RWPE1 (cell line): ENCODE data around the gene RAI14.
"Not testable (repeated sequence)": the region's sequence is repeated elsewhere in the genome, so short reads cannot be mapped to it uniquely, and the experiment has no call there.

Source experiments
- CTCF ChIA-PET: fragments of 350-600 bp; sonication (Branson Sonifier 250); formaldehyde crosslinking; extraction: SDS; loops from one replicate; lab custom pipeline; 2021; lab: Yijun Ruan, JAX
- POLR2A ChIA-PET: fragments of 400-600 bp; formaldehyde crosslinking; extraction: SDS; loops from one replicate; lab custom pipeline; 2020; ENCODE audit warnings: antibody characterized with exemption; ENCODE audit not compliant: low non-redundant PET; lab: Yijun Ruan, JAX
- DNase-seq: peaks from one replicate; pipeline ENCODE4 v3.0.0; 2012; ENCODE audit warnings: low spot score
- H3K27ac ChIP-seq: fragments of 450-650 bp; 2 replicates; pipeline ENCODE4 v1.5.1; 2017
- TF ChIP-seq, protein P1 (sequence below): fragments of 450-650 bp; conservative IDR thresholded peaks from 2 replicates; pipeline ENCODE4 v1.5.1; 2017; ENCODE audit warnings: low read depth, mild to moderate bottlenecking

RAI14 gene

DNA sequence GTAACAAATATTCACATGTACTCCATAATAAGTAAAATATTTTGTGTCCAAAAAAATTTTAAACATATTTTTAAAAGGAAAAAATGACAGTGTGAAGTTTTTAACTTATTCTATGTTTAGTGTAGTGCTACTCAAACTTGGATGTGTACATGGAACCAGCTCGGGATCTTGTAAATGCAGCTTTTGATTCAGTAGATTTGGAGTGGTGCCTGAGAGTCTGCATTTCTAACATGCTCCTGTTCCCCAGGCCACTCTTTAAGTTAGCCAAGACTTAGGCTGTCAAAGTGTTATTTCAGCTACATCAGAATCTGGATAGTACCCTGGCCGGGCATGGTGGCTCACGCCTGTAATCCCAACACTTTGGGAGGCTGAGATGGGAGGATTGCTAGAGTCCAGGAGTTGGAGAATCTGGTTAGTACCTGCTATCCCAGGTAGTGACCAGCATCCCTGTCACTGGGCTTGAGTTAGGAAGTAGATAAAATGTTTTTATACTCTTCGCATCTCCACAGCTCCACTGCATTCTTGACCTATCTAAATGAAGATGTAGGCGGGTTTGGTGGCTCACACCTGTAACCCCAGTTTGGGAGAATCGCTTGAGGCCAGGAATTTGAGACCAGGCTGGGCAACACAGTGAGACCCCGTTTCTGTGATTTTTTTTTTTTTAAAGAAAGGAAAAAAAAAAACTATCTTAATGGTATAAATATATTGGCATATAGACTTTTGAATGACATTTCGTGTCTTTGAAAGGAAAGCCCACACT lies 122.1 kb downstream of the RAI14 start:
- ChIA-PET POLR2A (no interaction called here), CTCF (no interaction called here)
- no peak for DNase-seq
- TF ChIP-seq, protein P1, sequence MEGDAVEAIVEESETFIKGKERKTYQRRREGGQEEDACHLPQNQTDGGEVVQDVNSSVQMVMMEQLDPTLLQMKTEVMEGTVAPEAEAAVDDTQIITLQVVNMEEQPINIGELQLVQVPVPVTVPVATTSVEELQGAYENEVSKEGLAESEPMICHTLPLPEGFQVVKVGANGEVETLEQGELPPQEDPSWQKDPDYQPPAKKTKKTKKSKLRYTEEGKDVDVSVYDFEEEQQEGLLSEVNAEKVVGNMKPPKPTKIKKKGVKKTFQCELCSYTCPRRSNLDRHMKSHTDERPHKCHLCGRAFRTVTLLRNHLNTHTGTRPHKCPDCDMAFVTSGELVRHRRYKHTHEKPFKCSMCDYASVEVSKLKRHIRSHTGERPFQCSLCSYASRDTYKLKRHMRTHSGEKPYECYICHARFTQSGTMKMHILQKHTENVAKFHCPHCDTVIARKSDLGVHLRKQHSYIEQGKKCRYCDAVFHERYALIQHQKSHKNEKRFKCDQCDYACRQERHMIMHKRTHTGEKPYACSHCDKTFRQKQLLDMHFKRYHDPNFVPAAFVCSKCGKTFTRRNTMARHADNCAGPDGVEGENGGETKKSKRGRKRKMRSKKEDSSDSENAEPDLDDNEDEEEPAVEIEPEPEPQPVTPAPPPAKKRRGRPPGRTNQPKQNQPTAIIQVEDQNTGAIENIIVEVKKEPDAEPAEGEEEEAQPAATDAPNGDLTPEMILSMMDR, result no peak
- no peak overlapping the region for H3K27ac ChIP-seq

DNA sequence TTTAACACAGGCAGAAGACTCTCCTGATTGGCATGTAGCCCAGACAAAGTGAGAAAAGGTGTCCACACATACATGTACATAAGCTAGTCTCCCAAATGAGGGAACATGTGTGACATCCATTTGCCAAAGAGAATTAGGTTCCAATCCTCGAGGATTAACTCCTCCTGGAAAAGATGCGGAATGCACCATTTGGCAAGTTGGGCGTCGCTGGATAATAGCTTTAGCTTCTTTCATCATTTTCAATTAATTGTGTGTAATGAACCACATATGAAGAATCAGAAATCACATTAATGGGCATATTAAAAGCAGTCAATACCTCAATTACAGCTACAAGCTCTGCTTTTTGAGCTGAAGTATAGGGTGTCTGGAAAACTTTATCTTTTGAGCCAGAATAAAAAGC lies 127.8 kb downstream of the RAI14 start:
- POLR2A ChIA-PET, DNase-seq, H3K27ac ChIP-seq: not testable (repeated sequence)
- CTCF ChIA-PET, result interaction anchor here (0.6 kb wide), 1 partner anchor 25 kb away, joined by 5 read pairs; no protein-coding TSS in a partner anchor

DNA sequence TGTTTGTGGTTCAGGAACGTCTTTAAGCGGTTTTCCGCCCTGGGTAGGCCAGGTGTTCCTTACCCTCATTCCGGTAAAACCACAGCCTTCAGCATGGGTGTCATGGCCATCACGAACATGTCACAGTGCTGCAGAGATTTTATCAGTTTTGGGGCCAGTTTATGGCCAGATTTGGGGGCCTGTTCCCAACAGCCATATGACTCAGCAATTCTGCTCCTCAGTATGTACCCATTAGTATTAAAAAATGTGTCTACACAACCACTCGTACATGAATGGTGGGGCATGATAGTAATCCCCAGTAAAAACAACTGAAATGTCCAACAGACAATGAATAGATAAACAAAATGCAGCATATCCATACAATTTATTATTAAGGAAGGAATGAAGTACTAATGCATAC lies 130.9 kb downstream of the RAI14 start:
- ChIA-PET CTCF (no interaction called here), POLR2A (no interaction called here)
- TF ChIP-seq, protein P1, result no peak
- DNase-seq, result no peak
- H3K27ac ChIP-seq, result no peak overlapping the region

DNA sequence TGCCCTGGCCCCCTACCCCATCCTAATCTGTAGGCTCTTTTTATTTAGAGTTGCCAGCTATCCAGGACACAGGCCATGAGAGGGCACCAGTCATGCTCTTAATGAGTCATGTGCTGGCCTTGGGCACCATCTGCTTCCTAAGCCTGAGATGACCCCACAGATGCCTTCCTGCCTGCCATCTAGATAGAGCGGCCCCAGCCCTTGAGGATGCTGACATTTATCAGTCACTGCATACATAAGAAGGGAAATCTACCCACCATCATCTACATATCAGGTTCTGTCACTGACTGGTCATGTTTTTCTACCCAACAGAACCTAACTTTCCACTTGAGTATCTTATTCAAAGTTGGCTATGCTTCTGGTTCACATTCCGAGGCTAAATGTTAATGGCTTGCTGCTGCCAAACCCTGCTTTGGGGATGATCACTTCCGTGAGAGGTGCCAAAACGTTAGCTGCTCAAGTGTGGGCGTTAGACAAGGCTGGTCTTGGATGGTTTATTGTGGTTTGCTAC lies 132.9 kb downstream of the RAI14 start:
- TF ChIP-seq, protein P1, result no peak
- no peak overlapping the region for H3K27ac ChIP-seq
- DNase-seq, result no peak
- ChIA-PET POLR2A (no interaction called here), CTCF (no interaction called here)

DNA sequence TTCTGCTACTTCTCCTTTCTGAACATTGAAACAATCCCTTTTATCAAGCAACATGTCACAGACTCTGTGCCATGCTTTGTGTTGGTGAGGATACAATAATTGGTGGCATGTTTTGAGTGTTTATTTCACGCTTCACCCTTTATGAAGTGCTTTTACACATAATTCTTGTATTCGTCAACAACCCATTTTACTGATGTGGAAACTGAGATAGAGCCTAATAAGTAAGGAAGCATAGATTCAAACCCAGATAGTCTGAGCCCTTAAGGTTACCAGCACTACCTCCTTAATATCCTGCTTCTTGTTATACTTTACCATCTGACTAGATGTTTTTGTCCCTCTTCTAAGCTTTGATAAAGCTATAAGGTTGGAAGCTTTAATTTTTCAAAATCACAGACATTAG lies 133.5 kb downstream of the RAI14 start:
- DNase-seq, result no peak
- ChIA-PET POLR2A (no interaction called here), CTCF (no interaction called here)
- TF ChIP-seq, protein P1, result no peak
- no peak overlapping the region for H3K27ac ChIP-seq

DNA sequence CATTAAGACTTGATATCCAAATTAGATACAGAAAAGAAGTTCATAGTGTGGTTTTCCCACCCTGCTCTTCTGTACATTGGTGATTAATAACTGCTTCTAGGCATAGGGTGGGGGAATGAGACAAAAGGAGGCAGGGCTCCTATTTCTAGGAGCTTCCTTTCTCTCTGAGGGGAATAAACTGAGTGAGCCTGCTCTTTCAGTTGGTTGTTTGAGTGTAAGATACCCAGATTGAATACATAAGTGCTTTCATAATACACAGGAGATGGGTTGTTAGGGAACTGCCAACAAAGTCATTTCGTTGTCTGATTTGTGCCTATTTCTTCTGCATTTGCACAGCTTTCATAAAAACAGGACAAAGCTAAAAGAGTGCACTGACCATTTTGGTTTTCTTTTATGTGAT lies 133.9 kb downstream of the RAI14 start:
- no peak overlapping the region for H3K27ac ChIP-seq
- ChIA-PET POLR2A (no interaction called here), CTCF (no interaction called here)
- DNase-seq, result no peak
- TF ChIP-seq, protein P1, result no peak

DNA sequence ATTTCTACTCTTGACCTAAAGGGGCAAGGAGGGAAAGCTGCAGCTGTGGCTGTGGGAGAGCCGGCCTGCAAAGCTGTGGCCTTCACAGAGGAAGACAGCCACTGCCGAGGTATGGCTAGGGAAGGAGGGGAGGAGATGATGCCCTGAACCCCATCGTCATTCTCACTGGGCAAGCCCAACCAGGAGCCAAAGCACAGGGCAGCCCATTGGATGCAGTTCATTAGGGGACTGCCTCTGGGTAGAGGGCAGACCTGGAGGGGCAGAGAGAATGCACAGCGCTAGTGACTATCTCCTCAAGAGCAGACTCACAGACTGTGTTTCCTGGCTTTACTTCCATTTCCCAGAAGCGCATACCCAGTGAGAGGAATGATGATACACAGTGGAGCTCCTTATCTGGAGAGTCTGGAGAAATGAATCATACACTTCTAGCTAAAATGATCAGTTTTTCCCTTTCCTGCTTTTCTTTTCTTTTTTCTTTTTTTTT lies 135.7 kb downstream of the RAI14 start:
- ChIA-PET POLR2A (no interaction called here), CTCF (interaction anchor here (0.6 to 0.7 kb wide), 2 partner anchors 11 to 29 kb away, joined by 3 read pairs; no protein-coding TSS in a partner anchor)
- DNase-seq, result no peak
- H3K27ac ChIP-seq, result no peak overlapping the region
- TF ChIP-seq, protein P1, result no peak
